OCI-LY3 (cell line): ENCODE results near the gene ECE1.

Experiments used
- EZH2phosphoT487 ChIP-seq: fragments of 200-600 bp; shearing (Covaris generic); IDR thresholded peaks from 2 replicates; pipeline ENCODE4 v1.6.1; 2018; ENCODE audit warnings: antibody characterized with exemption, mixed run types, low read depth
- TF ChIP-seq, protein P1 (sequence below): fragments of 200-600, 300-600 bp; sonication (generic); IDR thresholded peaks from 2 replicates; pipeline ENCODE4 v1.5.1; 2014; ENCODE audit warnings: antibody characterized with exemption, low read length, low read depth

- TF ChIP-seq, protein P1, sequence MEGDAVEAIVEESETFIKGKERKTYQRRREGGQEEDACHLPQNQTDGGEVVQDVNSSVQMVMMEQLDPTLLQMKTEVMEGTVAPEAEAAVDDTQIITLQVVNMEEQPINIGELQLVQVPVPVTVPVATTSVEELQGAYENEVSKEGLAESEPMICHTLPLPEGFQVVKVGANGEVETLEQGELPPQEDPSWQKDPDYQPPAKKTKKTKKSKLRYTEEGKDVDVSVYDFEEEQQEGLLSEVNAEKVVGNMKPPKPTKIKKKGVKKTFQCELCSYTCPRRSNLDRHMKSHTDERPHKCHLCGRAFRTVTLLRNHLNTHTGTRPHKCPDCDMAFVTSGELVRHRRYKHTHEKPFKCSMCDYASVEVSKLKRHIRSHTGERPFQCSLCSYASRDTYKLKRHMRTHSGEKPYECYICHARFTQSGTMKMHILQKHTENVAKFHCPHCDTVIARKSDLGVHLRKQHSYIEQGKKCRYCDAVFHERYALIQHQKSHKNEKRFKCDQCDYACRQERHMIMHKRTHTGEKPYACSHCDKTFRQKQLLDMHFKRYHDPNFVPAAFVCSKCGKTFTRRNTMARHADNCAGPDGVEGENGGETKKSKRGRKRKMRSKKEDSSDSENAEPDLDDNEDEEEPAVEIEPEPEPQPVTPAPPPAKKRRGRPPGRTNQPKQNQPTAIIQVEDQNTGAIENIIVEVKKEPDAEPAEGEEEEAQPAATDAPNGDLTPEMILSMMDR = no peak
- no peak for TF ChIP-seq EZH2phosphoT487
These were observed 3.4 kb upstream of the ECE1 start for GRCh38 chr1:21293537-21294265.
